Astrocyte (in vitro differentiated cells and primary cell): ENCODE data around the gene SLC38A8. TPM values are rescaled to one million over a fixed set of nuclear protein-coding genes. Genes with fewer than 3 reads are reported as not detected.

Experiments
- DNase-seq: peaks from one replicate; pipeline ENCODE4 v3.0.0-alpha.2; 2010; ENCODE audit warnings: low read depth
- FAIRE-seq: peaks from 2 replicates; lab custom pipeline; 2011; peaks lifted over from hg19 to GRCh38; lab: Jason Lieb, UNC
- H2AFZ ChIP-seq: 2 replicates; pipeline ENCODE4 v1.6.0; 2012; ENCODE audit warnings: low read depth, low read length, inconsistent platforms
- H3K27ac ChIP-seq: 2 replicates; pipeline ENCODE4 v1.5.1; 2011; ENCODE audit warnings: low read depth, low read length, inconsistent platforms
- H3K27me3 ChIP-seq: 2 replicates; pipeline ENCODE4 v1.6.0; 2011; ENCODE audit warnings: low read length, inconsistent platforms; ENCODE audit not compliant: insufficient read depth
- H3K36me3 ChIP-seq: 2 replicates; pipeline ENCODE4 v1.5.1; 2011; ENCODE audit warnings: low read length, inconsistent platforms; ENCODE audit not compliant: insufficient read depth
- H3K4me1 ChIP-seq: 2 replicates; pipeline ENCODE4 v1.5.1; 2011; ENCODE audit warnings: low read length, inconsistent platforms; ENCODE audit not compliant: insufficient read depth
- H3K4me2 ChIP-seq: 2 replicates; pipeline ENCODE4 v1.6.0; 2012; ENCODE audit warnings: low read length, inconsistent platforms
- H3K4me3 ChIP-seq: 2 replicates; pipeline ENCODE4 v1.5.1; 2011; ENCODE audit warnings: low read depth, mild to moderate bottlenecking, low read length, inconsistent platforms; ENCODE audit not compliant: insufficient read depth
- H3K79me2 ChIP-seq: 2 replicates; pipeline ENCODE4 v1.6.0; 2012; ENCODE audit warnings: mild to moderate bottlenecking, low read length, inconsistent platforms; ENCODE audit not compliant: insufficient read depth
- H3K9ac ChIP-seq: 2 replicates; pipeline ENCODE4 v1.6.0; 2012; ENCODE audit warnings: mild to moderate bottlenecking, low read length, inconsistent platforms
- H3K9me3 ChIP-seq: 2 replicates; pipeline ENCODE4 v1.5.1; 2012; ENCODE audit warnings: low read depth, mild to moderate bottlenecking, low read length, inconsistent platforms; ENCODE audit not compliant: insufficient read depth
- H4K20me1 ChIP-seq: 2 replicates; pipeline ENCODE4 v1.6.0; 2012; ENCODE audit warnings: low read length, inconsistent platforms; ENCODE audit not compliant: insufficient read depth
- H3K27ac Mint-ChIP-seq: one replicate; pipeline ENCODE4 v1.8.0; 2021; ENCODE audit warnings: mild to moderate bottlenecking, mixed read lengths; ENCODE audit not compliant: unreplicated experiment
- H3K27me3 Mint-ChIP-seq: one replicate; pipeline ENCODE4 v1.8.0; 2021; ENCODE audit warnings: low read depth, mixed read lengths; ENCODE audit not compliant: unreplicated experiment
- H3K36me3 Mint-ChIP-seq: one replicate; pipeline ENCODE4 v1.8.0; 2021; ENCODE audit warnings: low read depth, mixed read lengths; ENCODE audit not compliant: unreplicated experiment
- H3K4me1 Mint-ChIP-seq: one replicate; pipeline ENCODE4 v1.8.0; 2021; ENCODE audit warnings: low read depth, mixed read lengths; ENCODE audit not compliant: unreplicated experiment
- H3K4me3 Mint-ChIP-seq: one replicate; pipeline ENCODE4 v1.8.0; 2021; ENCODE audit warnings: mild to moderate bottlenecking, moderate library complexity, mixed read lengths; ENCODE audit not compliant: unreplicated experiment
- H3K9me3 Mint-ChIP-seq: one replicate; pipeline ENCODE4 v1.8.0; 2021; ENCODE audit warnings: mild to moderate bottlenecking, mixed read lengths; ENCODE audit not compliant: unreplicated experiment
- CTCF ChIP-seq: IDR thresholded peaks from 2 replicates; pipeline ENCODE4 v1.5.1; 2011; ENCODE audit warnings: low read depth, mild to moderate bottlenecking, inconsistent platforms, low read length, moderate library complexity; ENCODE audit not compliant: insufficient read depth
- EZH2 ChIP-seq: IDR thresholded peaks from 2 replicates; pipeline ENCODE4 v1.6.1; 2012; ENCODE audit warnings: mild to moderate bottlenecking, low read length, inconsistent platforms; ENCODE audit not compliant: insufficient read depth
- total RNA-seq: library from RNA; stranded (reverse); gene quantifications from 2 replicates; pipeline ENCODE4 v1.2.1, GENCODE V29; 2021

SLC38A8 gene
- total RNA-seq, 1 donor from 2014 or later, result not detected

DNA sequence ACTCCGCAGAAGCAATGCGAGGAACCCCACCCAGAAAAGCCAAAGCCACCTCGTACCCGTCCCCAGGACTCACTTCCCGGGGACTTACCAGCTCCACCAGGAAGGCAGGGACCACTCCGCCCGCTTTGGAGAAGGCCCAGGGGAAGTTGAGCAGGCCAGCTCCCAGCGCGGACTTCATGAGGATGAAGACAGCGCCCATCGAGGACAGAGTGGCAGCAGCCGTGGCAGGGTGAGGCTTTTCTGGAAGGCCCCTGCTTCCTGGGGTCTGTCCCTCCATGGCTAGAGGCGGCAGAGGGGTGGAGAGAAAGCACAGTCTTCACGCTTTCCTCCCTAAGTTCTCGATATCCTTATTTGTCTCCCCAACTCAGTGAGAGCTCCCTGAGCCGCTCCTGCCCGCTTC is 714 bp downstream of the SLC38A8 start:
- no peak overlapping the region for H3K27ac ChIP-seq
- H3K27me3 Mint-ChIP-seq, result peaks cover 33% of the 10 kb centered on the region
- peaks cover 6% of the 10 kb centered on the region for H4K20me1 ChIP-seq
- peaks cover 36% of the 10 kb centered on the region for H3K27me3 ChIP-seq
- peaks cover 2% of the 10 kb centered on the region for H3K4me1 Mint-ChIP-seq
- H3K36me3 ChIP-seq, result no peaks in the 10 kb centered on the region
- TF ChIP-seq EZH2, result no peak
- no peak for TF ChIP-seq CTCF
- H3K9me3 ChIP-seq, result no peaks in the 10 kb centered on the region
- H3K79me2 ChIP-seq, result no peaks in the 10 kb centered on the region
- H3K36me3 Mint-ChIP-seq, result peaks cover 5% of the 10 kb centered on the region
- no peak overlapping the region for H3K9ac ChIP-seq
- no peak overlapping the region for H2AFZ ChIP-seq
- no peak overlapping the region for H3K4me3 Mint-ChIP-seq
- H3K4me2 ChIP-seq, result no peak overlapping the region
- H3K27ac Mint-ChIP-seq, result no peak overlapping the region
- H3K4me1 ChIP-seq, result no peaks in the 10 kb centered on the region
- H3K4me3 ChIP-seq, result no peak overlapping the region
- H3K9me3 Mint-ChIP-seq, result peaks cover 1% of the 10 kb centered on the region
- FAIRE-seq (no peak), DNase-seq (no peak)

GRCh38 chr16:84040823-84041820 is 1.5 kb downstream of the SLC38A8 start:
- H3K9ac ChIP-seq, result no peak overlapping the region
- H3K27ac ChIP-seq, result no peak overlapping the region

More at GRCh38 chr16:84040823-84041820, 1.5 kb downstream of the SLC38A8 start:
- Histone ChIP-seq H3K4me1 (no peaks in the 10 kb centered on the region), H4K20me1 (peaks cover 6% of the 10 kb centered on the region), H3K4me2 (no peak overlapping the region), H3K79me2 (no peaks in the 10 kb centered on the region), H3K36me3 (no peaks in the 10 kb centered on the region), H3K4me3 (no peak overlapping the region), H2AFZ (no peak overlapping the region), H3K9me3 (peaks cover 5% of the 10 kb centered on the region), H3K27me3 (peaks cover 36% of the 10 kb centered on the region)
- no peak for FAIRE-seq
- Mint-ChIP-seq H3K27ac (no peak overlapping the region), H3K4me1 (peaks cover 2% of the 10 kb centered on the region), H3K9me3 (peaks cover 4% of the 10 kb centered on the region), H3K4me3 (no peak overlapping the region), H3K27me3 (peaks cover 37% of the 10 kb centered on the region), H3K36me3 (peaks cover 5% of the 10 kb centered on the region)
- TF ChIP-seq CTCF, result no peak
- TF ChIP-seq EZH2, result no peak
- peak; percentile 51 for DNase-seq
